MM.1S (cell line): ENCODE results near the gene TENM4.

Experiments used
- DNase-seq: peaks from one replicate; pipeline ENCODE4 v3.0.0-alpha.2; 2015
- H2AFZ ChIP-seq: fragments of 300-600 bp; sonication (generic); 2 replicates; pipeline ENCODE4 v1.6.0; 2016; ENCODE audit warnings: antibody characterized with exemption, low read length
- H3F3A ChIP-seq: fragments of 300-600 bp; sonication (generic); 2 replicates; pipeline ENCODE4 v1.6.1; 2016; ENCODE audit warnings: mild to moderate bottlenecking, antibody characterized with exemption, low read length, moderate library complexity, mixed read lengths; ENCODE audit not compliant: insufficient read depth
- H3K27ac ChIP-seq: fragments of 300-600 bp; sonication (generic); 2 replicates; pipeline ENCODE4 v1.5.1; 2016; ENCODE audit warnings: mild to moderate bottlenecking, low read length
- H3K27me3 ChIP-seq: fragments of 300-600 bp; sonication (generic); replicated peaks from 2 replicates; pipeline ENCODE4 v1.6.0; 2016; ENCODE audit warnings: low read length; ENCODE audit not compliant: insufficient read depth
- H3K36me3 ChIP-seq: fragments of 300-600 bp; sonication (generic); replicated peaks from 2 replicates; pipeline ENCODE4 v1.6.1; 2016; ENCODE audit warnings: mild to moderate bottlenecking, low read length, mixed read lengths; ENCODE audit not compliant: insufficient read depth
- H3K4me1 ChIP-seq: fragments of 300-600 bp; sonication (generic); 2 replicates; pipeline ENCODE4 v1.6.1; 2016; ENCODE audit warnings: low read length, mixed read lengths
- H3K4me2 ChIP-seq: fragments of 300-600 bp; sonication (generic); 2 replicates; pipeline ENCODE4 v1.6.0; 2016; ENCODE audit warnings: low read depth, low read length
- H3K4me3 ChIP-seq: fragments of 300-600 bp; sonication (generic); 2 replicates; pipeline ENCODE4 v1.5.1; 2016; ENCODE audit warnings: low read length, mixed read lengths
- H3K79me2 ChIP-seq: fragments of 300-600 bp; sonication (generic); 2 replicates; pipeline ENCODE4 v1.6.1; 2016; ENCODE audit warnings: mixed run types, low read length, mixed read lengths
- H3K9ac ChIP-seq: fragments of 300-600 bp; sonication (generic); 2 replicates; pipeline ENCODE4 v1.6.1; 2016; ENCODE audit warnings: low read length, mixed read lengths
- H3K9me2 ChIP-seq: fragments of 300-600 bp; sonication (generic); replicated peaks from 2 replicates; pipeline ENCODE4 v1.6.1; 2016; ENCODE audit warnings: mild to moderate bottlenecking, low read length, mixed read lengths; ENCODE audit not compliant: insufficient read depth
- H3K9me3 ChIP-seq: fragments of 300-600 bp; sonication (generic); replicated peaks from 2 replicates; pipeline ENCODE4 v1.6.1; 2016; ENCODE audit warnings: mild to moderate bottlenecking, low read length, mixed read lengths; ENCODE audit not compliant: insufficient read depth
- H4K20me1 ChIP-seq: fragments of 300-600 bp; sonication (generic); 2 replicates; pipeline ENCODE4 v1.6.1; 2016; ENCODE audit warnings: mild to moderate bottlenecking, low read length, moderate library complexity, mixed read lengths; ENCODE audit not compliant: insufficient read depth
- EZH2 ChIP-seq: fragments of 300-600 bp; sonication (generic); optimal IDR thresholded peaks from 2 replicates; pipeline ENCODE3; 2017; ENCODE audit warnings: low read depth, mild to moderate bottlenecking, antibody characterized with exemption, low read length, mixed read lengths
- EZH2phosphoT487 ChIP-seq: fragments of 300-600 bp; sonication (generic); IDR thresholded peaks from 2 replicates; pipeline ENCODE4 v1.6.1; 2018; ENCODE audit warnings: antibody characterized with exemption, low read length
- TF ChIP-seq, protein P1 (sequence below): fragments of 300-600 bp; sonication (generic); IDR thresholded peaks from 2 replicates; pipeline ENCODE4 v1.5.1; 2016; ENCODE audit warnings: antibody characterized with exemption, low read length, mixed read lengths

The TENM4 gene

DNA sequence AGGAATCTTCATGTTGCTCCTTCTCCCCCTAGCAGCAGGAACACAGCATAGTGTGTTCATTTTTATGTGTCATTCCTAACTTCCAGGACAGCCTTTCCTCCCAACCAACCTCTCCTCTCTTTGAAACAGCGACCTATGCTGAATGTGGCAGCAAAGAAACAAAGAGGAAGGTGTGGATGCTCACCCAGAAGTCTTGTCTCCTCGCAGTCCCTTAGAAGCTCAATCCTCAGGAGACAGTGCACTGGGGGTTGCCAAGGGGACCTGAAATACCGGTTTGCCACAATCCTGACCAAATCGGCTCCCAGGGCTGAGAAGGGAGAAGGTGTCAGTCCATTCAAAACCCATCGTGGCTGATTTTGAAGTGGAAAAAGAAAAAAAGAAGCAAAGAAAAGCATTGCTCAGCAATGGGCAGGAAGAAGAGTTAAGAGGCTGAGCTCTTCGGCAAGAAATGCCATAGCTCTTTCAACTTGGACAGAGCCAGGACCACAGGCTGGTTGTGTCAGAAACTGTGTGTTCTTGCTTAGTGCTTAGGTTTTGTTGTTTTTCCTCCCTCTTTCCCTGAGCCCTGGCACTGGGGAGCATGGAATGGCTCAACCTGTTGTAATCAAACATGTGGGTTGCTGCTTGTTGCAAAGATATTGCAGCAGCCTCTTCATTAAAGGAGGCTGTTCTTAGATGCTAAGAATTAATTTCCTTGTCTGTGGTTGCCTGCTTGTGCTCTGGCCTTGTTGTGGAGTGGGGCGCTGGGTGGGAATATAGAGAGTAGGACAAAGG, 30.4 kb upstream of the TENM4 start:
- no peaks in the 10 kb centered on the region for H3K27me3 ChIP-seq
- TF ChIP-seq, protein P1, sequence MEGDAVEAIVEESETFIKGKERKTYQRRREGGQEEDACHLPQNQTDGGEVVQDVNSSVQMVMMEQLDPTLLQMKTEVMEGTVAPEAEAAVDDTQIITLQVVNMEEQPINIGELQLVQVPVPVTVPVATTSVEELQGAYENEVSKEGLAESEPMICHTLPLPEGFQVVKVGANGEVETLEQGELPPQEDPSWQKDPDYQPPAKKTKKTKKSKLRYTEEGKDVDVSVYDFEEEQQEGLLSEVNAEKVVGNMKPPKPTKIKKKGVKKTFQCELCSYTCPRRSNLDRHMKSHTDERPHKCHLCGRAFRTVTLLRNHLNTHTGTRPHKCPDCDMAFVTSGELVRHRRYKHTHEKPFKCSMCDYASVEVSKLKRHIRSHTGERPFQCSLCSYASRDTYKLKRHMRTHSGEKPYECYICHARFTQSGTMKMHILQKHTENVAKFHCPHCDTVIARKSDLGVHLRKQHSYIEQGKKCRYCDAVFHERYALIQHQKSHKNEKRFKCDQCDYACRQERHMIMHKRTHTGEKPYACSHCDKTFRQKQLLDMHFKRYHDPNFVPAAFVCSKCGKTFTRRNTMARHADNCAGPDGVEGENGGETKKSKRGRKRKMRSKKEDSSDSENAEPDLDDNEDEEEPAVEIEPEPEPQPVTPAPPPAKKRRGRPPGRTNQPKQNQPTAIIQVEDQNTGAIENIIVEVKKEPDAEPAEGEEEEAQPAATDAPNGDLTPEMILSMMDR: no peak
- TF ChIP-seq EZH2phosphoT487 (no peak), EZH2 (no peak)
- no peaks in the 10 kb centered on the region for H3F3A ChIP-seq
- H3K79me2 ChIP-seq: no peaks in the 10 kb centered on the region
- H3K27ac ChIP-seq: no peak overlapping the region
- no peaks in the 10 kb centered on the region for H4K20me1 ChIP-seq
- no peak overlapping the region for H3K9ac ChIP-seq
- no peaks in the 10 kb centered on the region for H3K9me2 ChIP-seq
- H3K4me3 ChIP-seq: no peak overlapping the region
- H3K9me3 ChIP-seq: no peaks in the 10 kb centered on the region
- DNase-seq: no peak
- no peaks in the 10 kb centered on the region for H3K36me3 ChIP-seq
- no peaks in the 10 kb centered on the region for H3K4me1 ChIP-seq
- no peak overlapping the region for H2AFZ ChIP-seq
- H3K4me2 ChIP-seq: no peak overlapping the region

DNA sequence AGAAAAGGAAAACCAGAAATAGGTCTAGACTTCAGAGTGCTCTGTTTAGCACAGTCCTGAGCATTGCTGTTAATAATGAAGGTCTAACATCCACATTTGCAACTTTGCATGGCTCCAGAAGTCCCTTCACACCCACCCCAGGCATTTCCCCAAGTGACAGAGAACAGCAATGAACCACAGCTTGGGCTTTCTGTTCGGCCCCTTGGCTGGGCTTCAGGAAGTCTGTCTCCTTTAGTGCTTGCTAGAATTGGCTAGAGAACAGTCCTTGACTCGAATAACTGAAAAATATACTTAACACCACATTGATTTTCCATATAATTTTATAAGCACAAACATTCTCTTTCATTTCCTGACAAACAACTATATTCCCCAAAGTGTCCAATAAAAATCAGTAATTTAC, 29.3 kb upstream of the TENM4 start:
- H3K9me3 ChIP-seq: no peaks in the 10 kb centered on the region
- no peak for DNase-seq
- no peak overlapping the region for H3K27ac ChIP-seq
- H2AFZ ChIP-seq: no peak overlapping the region
- no peak for TF ChIP-seq EZH2
- TF ChIP-seq, protein P1: no peak
- no peak for TF ChIP-seq EZH2phosphoT487
- H4K20me1 ChIP-seq: no peaks in the 10 kb centered on the region
- no peak overlapping the region for H3K4me2 ChIP-seq
- no peak overlapping the region for H3K9ac ChIP-seq
- H3K4me1 ChIP-seq: no peaks in the 10 kb centered on the region
- no peaks in the 10 kb centered on the region for H3K27me3 ChIP-seq
- H3K36me3 ChIP-seq: no peaks in the 10 kb centered on the region
- H3K9me2 ChIP-seq: no peaks in the 10 kb centered on the region
- H3K4me3 ChIP-seq: no peak overlapping the region
- no peaks in the 10 kb centered on the region for H3F3A ChIP-seq
- H3K79me2 ChIP-seq: no peaks in the 10 kb centered on the region

DNA sequence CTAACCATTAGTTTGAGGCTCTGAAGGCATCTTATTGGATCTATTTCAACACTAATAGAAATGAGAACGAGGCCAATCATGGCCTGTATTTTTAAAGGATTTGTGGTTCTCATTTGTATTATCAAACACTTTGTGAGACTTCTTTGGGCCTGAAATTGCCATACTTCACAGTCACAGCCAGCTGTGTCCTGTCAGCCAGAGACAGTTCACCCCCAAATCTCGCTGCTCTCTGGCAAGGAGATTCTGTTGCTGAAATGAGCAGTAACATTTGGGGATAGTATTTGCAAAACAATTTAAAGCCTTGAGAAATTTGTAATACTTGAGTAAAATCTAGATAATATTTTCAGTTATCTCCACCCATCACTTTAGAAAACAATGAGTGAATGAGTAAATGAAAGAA, 26.9 kb upstream of the TENM4 start:
- Histone ChIP-seq H3K79me2 (no peaks in the 10 kb centered on the region), H3K27ac (no peak overlapping the region), H3K4me1 (no peaks in the 10 kb centered on the region), H3K9me3 (no peaks in the 10 kb centered on the region), H3K27me3 (no peaks in the 10 kb centered on the region), H3K4me2 (no peak overlapping the region), H2AFZ (no peak overlapping the region), H3K9me2 (no peaks in the 10 kb centered on the region), H3K9ac (no peak overlapping the region), H3K4me3 (no peak overlapping the region), H3K36me3 (no peaks in the 10 kb centered on the region), H4K20me1 (no peaks in the 10 kb centered on the region), H3F3A (no peaks in the 10 kb centered on the region)
- DNase-seq: no peak
- TF ChIP-seq EZH2phosphoT487: no peak
- TF ChIP-seq EZH2: no peak
- TF ChIP-seq, protein P1: no peak
